Cardiac septum (tissue), 1 donor: Measurements from ENCODE around the gene OPN4. TPM values are rescaled to one million over a fixed set of nuclear protein-coding genes. Genes with fewer than 3 reads are reported as not detected.

Experiments used
- DNase-seq: peaks from one replicate; pipeline ENCODE4 v3.0.0-alpha.2; 2020; ENCODE audit warnings: low spot score
- intact Hi-C: fragments of 100-400 bp; cut with DNase I; formaldehyde crosslinking; loops from one replicate; pipeline ENCODE4 v1.14.0; 2022
- total RNA-seq: library from RNA; stranded (reverse); fragmentation: NEBNext Ultra II Directional; extraction: Animal tissue kit (Norgen Biotek cat#: 25700); gene quantifications from one replicate; pipeline ENCODE4 v1.2.1, GENCODE V29; 2021
- donor health status: DM: no; HTN: no; CAD: no.

OPN4 gene
- total RNA-seq, 1 donor from 2014 or later = not detected

DNA sequence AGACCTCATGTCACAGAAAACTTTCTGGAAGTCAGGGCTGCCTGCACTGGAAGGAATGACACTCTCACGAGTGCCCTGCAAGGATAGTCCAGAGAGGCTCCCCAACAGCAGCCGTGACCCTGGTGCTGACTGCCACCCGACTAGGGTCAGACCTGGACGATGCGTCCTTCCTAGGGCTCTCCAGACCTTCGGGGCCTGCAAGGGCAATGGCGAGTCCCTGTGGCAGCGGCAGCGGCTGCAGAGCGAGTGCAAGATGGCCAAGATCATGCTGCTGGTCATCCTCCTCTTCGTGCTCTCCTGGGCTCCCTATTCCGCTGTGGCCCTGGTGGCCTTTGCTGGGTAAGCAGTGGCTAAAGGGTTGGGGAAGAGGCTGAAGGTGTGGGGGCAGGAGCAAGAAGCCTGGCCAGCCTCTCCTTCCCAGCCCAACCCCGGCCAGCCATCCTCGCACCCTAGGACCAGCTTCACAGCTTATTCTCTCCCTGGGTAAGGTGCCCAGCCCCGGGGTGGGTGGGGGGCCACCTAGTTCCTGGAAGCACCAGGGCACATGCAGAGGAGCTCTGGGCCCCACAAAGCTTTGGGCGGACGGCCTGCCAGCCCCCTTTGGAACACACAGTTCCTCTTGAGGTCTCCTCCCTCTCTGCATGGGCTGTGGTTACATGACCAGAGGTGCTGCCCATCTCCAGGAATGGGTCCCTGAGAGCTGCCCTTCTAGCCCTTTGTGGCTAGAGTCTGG is 5.5 kb downstream of the OPN4 start:
- DNase-seq = peak; percentile 76
- intact Hi-C loops = no loop called here

DNA sequence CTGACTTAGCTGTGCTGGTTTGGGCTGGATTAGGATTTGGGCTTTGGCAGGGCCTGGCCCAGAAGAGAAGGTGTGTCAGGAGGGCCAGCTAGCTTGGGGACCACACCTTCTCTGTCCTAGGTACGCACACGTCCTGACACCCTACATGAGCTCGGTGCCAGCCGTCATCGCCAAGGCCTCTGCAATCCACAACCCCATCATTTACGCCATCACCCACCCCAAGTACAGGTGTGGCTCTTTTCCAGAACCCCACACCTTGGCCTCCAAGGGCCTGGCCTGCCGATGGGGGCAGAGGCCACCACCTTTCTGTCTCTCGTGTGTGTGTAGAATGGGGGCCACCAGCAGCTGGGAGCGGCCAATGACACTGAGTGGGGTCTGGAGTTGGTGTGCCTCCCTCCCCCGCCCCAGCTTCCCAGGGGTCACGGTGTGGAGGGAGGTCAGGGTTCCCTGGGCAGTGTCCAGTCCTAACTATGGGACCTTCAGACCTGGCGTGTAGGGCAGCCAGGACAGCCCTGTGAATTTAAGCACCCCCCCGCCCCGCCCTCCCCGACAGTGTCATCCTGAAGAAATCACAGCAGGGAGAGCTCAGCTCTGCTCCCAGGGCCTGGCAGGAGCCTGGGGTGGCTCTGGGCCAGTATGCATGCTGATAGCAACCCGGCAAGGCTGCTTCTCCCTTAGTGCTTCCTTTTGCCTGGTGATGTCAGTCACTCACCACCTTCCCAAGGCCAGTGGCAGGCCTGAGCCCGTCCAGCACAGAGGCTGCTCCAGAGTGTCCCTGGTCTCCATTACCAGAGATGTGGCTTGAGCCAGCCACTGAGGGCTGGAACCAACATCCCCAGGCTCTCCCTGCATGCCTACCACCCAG is 7.0 kb downstream of the OPN4 start:
- peak; percentile 90 for DNase-seq
- intact Hi-C loops = no loop called here

DNA sequence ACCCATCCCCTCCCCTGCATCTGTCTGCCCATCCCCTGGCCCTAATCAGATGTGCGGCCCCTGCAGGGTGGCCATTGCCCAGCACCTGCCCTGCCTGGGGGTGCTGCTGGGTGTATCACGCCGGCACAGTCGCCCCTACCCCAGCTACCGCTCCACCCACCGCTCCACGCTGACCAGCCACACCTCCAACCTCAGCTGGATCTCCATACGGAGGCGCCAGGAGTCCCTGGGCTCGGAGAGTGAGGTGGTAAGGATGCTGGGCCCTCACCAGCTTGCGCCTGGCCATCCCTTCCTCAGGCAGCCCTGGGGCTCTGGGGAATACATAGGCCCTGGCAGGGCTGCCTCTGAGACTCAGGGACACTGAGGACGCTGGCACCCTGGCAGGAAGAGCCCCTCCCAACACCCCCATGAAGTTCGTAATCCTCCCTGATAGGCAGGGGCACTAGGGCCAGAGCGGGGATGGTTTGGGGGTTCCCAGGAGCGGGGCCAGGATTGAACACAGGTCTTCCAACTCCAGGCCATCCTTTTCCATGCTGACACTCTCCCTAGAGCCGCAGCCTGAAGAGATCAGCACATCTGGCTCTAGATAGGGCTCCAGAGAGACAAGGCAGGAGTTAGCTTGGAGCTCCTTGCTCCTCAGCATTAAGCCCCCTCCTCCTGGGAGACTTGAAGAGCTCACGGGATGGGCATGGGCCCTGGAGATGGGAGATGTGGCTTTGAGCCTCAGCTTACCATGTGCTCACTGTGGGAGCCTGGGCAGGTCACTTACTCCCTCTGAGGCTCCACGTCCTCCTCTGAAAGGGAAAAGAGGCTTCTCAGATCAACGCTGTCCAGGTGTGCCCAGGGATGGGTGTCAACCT is 8.1 kb downstream of the OPN4 start:
- DNase-seq = peak; percentile 72
- intact Hi-C loops = no loop called here

DNA sequence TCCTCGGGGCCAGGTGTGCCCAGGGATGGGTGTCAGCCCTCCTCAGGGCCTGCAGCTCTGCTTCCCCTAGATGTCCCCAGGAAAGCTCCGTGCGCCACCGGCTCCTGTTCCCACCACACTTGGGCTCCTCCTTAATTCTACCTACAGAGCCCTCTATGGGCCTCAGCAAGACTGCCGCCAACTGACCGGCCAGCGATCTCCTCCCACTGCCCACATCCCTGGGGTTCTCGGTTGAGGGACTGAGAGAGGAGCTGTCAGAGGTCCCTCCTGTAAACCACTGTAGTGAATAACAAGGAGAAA is 8.6 kb downstream of the OPN4 start:
- DNase-seq = peak; percentile 71
- intact Hi-C loops = no loop called here

DNA sequence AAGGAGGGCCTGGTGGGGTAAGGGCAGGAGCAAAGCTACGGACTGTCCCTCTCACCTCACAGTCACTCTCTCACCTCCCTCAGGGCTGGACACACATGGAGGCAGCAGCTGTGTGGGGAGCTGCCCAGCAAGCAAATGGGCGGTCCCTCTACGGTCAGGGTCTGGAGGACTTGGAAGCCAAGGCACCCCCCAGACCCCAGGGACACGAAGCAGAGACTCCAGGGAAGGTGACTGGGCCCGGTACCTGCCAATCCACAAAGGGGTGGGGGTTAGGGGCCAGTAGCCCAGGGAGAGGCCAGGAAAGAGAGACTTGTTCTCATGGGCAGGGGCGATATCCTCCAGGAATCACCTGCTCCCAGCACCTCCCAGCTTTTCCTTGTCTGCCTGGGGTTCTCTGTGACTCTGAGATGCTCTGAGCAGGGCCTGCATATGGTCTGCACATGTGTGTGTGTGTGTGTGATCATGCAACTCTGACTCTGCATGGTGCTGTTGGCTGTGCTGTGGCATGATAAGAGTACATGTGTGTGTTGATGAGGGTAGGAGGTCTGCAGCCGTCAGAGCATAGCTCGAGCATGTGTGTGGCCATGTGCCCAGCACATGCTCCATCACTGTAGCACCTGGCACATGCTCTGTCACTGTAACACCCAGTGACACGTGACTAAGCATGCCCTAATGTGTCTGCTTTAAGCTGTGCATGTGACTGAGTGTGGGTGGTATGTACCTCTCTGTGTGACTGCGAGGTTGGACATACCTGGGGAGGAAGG is 9.4 kb downstream of the OPN4 start:
- DNase-seq = no peak
- intact Hi-C loops = loop anchor here (1.0 kb wide), 1 partner anchor 33 kb away; no protein-coding TSS in a partner anchor

DNA sequence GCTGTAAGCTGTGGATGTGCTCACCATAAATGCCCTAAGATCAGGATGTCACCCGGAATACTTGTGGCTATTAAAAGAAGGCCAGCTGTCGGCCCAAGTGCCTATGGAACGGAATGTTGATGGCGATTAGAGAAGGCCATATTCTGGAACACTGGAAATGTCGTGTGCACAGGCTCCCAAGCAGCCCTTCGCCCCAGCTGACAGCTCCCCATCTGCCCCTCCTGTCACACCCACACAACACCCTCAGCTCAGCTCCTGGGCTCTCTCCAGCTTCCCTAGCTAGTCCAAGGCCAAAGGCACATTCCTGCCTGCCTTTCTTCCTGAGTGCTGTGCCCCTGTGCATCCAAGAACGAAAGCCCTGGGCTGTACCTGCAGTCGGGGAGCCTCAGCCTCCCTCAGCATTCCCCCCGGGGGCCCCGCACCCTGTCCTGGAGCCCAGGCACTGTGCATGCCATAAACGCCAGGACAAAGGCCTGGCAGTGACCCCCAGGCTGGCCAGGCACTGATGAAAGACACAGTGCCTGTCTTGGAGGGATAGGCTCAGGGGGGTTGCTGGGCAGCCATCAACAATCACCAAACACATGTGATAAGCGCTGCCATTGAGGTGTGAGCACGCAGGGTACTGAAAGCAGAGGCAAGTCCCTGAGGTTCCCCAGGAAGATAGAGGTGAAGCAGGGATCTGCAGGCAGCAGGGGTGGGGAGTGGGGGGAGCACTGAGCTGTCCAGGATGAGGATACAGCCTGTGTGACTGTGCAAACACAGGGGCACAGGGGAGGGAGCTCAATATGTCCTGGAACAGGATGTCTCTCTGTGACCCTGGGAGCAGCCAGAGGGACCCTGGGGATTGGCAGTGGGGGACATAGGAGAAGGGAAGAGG is 10.2 kb downstream of the OPN4 start:
- no peak for DNase-seq
- intact Hi-C loops = loop anchor here (1.0 kb wide), 1 partner anchor 34 kb away; no protein-coding TSS in a partner anchor

DNA sequence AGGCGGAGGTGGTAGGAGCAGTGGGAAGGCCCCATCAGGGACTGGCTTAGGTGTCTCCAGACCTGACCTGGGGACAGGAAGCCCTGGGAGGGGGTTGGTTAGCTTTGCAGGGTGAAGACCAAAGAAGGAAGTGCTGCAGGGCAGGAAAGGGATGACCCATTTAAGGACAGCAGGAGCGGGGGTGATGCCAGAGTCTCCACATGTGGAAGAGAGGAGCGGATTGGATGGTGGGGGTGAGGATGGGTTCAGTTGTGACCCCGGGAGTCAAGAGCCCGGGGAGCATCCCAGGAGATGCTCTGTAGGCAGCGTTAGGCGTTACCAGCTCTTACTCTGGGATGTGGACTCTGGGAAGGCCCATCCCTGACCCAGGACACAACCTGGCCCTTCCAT is 10.9 kb downstream of the OPN4 start:
- intact Hi-C loops = no loop called here
- no peak for DNase-seq

DNA sequence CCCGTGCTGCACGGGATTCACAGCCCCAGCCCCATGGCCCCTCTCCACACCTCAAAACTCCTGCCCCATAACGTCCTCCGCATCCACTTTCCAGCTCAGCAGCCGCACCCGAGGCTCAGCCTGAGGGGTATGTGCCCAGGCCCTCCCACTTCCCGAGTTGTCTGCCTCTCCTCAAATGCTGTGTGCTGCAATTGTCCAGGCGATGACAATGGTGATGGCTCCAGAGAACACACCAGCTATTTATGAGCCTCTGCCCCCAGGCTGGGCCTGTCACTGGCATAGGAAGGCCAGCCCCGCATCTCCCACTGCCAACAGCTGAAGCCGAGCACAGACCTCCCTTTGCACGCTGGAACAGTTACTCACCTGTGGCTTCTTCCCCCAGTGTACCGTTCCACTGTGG is 11.5 kb downstream of the OPN4 start:
- intact Hi-C loops = no loop called here
- no peak for DNase-seq

DNA sequence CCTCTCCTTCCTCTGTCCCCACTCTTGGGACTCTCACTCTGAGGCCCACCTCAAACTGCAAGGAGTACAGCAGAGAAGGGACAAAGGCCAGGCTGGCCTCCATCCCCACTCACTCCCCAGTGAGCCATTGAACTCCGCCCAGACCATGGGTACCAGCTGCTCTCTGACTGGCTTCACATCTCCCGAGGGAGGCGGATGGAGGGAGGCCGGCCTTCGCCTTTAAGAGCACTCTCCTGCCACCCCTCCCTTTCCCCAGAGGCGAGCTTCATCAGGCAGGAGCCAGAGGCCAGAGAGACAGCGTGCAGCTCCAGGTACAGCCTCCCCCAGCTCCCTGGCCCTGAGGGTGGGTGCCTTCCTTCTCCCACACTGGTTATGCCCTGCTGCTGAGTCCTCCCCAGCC is 12.2 kb downstream of the OPN4 start:
- DNase-seq = no peak
- intact Hi-C loops = no loop called here

DNA sequence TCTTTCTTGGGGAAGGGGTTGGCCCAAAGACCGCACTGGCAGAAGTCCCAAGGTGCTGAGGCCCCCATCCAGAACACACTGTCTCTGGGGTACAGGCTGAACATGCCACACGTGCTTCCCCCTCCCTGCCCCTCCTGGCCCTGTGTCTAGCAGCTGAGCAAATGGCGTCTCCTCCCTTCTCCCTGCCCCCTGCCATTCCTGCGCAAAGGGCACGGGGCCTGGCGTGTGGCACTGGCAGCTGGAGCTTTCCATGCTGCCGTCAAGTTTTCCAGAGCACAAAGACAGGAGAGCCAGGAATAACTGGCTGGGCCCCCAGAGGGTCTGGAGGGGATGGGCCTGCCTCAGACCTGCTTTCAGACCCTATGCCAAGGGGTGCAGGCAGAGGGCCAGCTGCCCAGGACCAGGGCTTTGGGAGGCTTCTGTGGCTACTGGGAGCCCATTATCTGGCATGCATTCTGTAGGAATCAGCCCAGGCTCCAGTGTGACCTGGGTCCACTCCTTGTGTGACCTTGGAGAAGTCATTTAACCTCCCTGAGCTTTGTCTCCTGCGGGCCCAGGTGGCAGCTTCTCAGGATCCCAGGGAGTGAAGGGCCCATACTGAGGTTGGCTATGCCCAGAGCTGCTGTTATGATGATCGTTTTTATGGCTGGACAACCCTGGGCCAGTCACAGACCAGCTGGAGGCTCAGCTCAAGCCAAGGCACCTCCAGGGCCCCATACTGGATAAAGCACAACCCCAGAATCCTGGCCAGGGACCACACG is 13.3 kb downstream of the OPN4 start:
- intact Hi-C loops = loop anchor here (1.0 kb wide), 1 partner anchor 17 kb away; no protein-coding TSS in a partner anchor

DNA sequence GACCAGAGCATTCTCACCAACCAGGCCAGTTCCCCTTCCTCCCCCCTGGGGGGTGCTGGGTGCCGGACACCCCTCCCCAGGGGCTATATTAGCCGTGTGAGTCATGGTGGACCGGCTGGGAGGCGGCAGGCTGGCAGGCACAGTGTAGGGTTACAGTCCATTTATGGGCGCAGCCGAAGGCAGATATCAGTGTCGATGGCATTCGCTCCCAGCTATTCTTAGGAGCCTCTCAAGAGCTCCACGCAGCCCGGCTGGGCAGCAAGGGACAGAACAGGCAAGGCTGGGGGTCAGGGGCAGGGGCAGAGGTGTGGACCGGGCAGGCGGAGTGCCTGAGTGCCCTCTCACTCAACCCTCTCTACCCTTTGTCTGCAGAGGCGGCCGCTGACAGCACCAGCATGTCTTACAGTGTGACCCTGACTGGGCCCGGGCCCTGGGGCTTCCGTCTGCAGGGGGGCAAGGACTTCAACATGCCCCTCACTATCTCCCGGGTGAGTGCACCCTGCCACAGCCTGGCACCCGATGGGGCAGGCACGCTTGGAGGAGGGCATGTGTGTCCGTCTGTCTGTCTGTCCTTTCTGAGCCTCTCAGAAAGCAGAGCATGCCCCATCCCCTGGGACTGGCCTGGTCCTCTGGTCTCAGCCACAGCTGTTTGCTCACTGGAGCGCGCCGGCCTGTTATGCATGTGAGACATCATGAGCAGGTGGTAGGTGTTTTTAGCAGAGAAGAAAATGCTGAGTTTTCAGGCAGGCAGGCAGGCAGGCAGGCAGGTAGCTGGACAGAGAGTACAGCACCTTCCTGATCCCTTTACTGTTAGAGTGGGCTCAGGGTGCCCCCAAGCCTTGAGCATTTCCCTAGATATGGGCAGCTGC is 14.2 kb downstream of the OPN4 start, which contains the start of gene LDB3:
LDB3 (plus strand) TSS at position 215 of the 869 bp plus-strand sequence; CDS start at position 396, 181 bp downstream.
- intact Hi-C loops = loop anchor here (1.0 kb wide), 1 partner anchor 16 kb away; no protein-coding TSS in a partner anchor
- DNase-seq = peak; percentile 92

More for the DNA sequence above, 13.3 kb downstream of the OPN4 start:
- DNase-seq = no peak

DNA sequence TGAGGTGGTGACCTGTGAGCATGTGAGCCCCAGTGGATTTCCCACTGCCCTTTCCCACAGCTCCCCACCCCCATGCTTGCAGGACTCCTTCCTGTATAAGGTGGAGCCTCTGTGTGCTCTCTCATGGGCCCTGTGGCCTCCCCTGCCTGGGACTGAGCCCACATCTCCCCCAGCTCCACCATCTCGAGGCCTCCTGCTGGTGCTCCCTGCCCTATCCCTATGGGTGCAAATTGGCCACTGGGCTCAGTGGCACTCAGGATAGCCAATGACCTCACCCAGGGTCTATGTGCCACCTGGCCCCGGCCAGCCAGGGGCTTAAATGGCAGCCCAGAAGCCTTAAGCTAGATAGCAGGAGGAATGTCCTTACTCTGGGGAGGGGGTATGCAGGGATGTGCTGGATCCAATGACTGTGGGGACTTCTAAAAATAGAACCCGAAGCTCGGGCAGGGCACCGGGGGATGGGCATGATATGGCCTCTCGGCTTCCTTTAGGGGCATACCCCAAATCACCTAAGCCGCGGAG is 16.0 kb downstream of the OPN4 start:
- no peak for DNase-seq

DNA sequence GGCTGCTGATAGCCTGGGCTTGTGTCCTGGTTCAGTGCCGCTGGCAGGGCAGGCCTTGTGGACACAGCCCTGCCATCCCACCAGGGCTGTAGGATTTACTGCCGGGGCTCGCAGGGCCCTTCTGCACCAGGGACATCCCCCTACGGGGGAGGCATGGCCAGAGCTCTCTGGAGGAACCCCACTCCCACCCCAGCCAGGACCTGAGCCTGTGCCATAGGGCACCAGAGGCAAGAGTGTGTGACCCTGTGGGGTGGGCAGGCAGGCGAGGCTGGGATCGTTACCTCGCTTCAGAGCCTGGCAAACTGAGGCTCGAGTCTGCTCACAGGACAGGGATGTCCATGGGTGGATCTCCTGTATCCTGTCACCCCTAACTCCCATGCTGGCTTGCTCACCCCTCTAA is 16.5 kb downstream of the OPN4 start:
- intact Hi-C loops = no loop called here

More for the DNA sequence above, 16.0 kb downstream of the OPN4 start:
- intact Hi-C loops = no loop called here

DNA sequence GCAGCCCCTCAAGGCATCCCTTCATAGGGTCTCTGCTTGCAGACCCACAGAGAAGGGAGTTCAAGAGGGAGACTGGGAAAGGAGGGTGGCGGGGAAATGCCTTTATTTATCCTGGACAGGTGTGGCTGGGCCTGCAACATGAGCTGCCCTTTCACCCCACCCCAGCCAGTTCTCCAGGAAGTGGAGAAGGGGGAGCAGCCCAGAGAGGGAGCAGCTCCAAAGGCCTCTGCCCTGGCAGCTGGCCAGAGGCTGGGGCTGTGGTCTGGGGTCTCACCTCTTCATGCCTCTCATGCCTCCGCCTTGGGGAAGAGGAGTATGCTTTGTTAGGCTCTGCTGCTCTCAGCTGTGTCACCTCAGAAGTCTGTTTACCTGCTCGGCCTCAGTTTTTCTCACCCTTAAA is 17.1 kb downstream of the OPN4 start:
- DNase-seq = no peak
- intact Hi-C loops = no loop called here

More for the DNA sequence above, 16.5 kb downstream of the OPN4 start:
- DNase-seq = no peak

DNA sequence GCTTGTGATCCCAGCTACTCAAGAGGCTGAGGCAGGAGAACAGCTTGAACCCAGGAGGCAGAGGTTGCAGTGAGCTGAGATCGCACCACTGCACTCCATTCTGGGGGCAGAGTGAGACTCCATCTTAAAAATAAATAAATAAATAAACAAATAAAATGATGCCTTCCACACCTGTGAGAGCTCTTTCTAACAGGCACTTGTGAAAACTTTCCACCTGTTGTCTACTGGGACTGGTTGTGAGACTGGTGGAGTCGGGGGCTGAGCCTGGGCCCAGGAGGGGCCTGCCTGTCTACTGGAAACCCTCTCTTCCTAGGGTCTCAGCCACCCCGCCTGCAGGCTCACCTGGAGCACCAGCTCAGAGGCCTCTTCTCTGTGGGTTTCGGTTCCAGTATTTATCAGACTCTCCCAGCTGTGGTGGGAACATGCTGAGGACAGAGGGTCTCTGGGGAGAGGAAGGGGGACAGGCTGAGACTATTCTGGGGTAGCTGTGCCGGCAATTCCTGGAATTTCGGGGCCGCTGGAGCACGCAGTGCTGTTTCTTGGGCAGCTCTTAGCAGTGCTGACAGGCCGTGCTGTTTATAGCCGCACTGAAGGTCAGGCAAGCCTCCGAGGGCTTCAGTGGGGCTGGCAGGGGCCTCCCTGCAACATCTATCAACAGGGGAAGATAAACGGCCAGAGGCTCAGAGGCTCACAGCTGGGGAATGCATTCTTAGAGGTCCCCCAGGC is 17.8 kb downstream of the OPN4 start:
- DNase-seq = no peak
- intact Hi-C loops = no loop called here
